OCI-LY3 (cell line): Measurements from ENCODE around the gene FHOD1.

ENCODE experiments used
- H2AFZ ChIP-seq: fragments of 200-600, 300-600 bp; shearing (Covaris generic); 2 replicates; pipeline ENCODE4 v1.6.0; 2014; ENCODE audit warnings: antibody characterized with exemption, low read depth, low read length
- H3K27ac ChIP-seq: fragments of 200-600, 300-600 bp; sonication (generic); 2 replicates; pipeline ENCODE4 v1.5.1; 2014; ENCODE audit warnings: mild to moderate bottlenecking, low read length, moderate library complexity, mixed read lengths
- H3K27me3 ChIP-seq: fragments of 200-600, 300-600 bp; sonication (generic); 2 replicates; pipeline ENCODE4 v1.6.1; 2014; ENCODE audit warnings: low read depth, low read length, mixed read lengths
- H3K36me3 ChIP-seq: fragments of 200-600, 300-600 bp; sonication (generic); replicated peaks from 2 replicates; pipeline ENCODE3; 2014; ENCODE audit warnings: low read depth, low read length, mixed read lengths
- H3K4me1 ChIP-seq: fragments of 300-600, 200-600 bp; sonication (generic); 2 replicates; pipeline ENCODE4 v1.6.1; 2014; ENCODE audit warnings: low read length, mixed read lengths
- H3K4me2 ChIP-seq: fragments of 200-600, 300-600 bp; sonication (generic); 2 replicates; pipeline ENCODE4 v1.6.1; 2014; ENCODE audit warnings: low read length, mixed read lengths
- H3K4me3 ChIP-seq: fragments of 300-600, 200-600 bp; sonication (generic); 2 replicates; pipeline ENCODE4 v1.5.1; 2014; ENCODE audit warnings: antibody characterized with exemption, mild to moderate bottlenecking, low read length, moderate library complexity
- H3K79me2 ChIP-seq: fragments of 300-600, 200-600 bp; shearing (Covaris generic); 2 replicates; pipeline ENCODE4 v1.6.1; 2014; ENCODE audit warnings: mild to moderate bottlenecking, low read length, mixed read lengths
- H3K9ac ChIP-seq: fragments of 300-600, 200-600 bp; shearing (Covaris generic); 2 replicates; pipeline ENCODE4 v1.6.0; 2014; ENCODE audit warnings: mild to moderate bottlenecking, low read length, moderate library complexity
- H3K9me3 ChIP-seq: fragments of 200-600, 300-600 bp; shearing (Covaris generic); 2 replicates; pipeline ENCODE4 v1.6.1; 2014; ENCODE audit warnings: low read length, mixed read lengths; ENCODE audit not compliant: insufficient read depth
- H4K20me1 ChIP-seq: fragments of 200-600, 300-600 bp; sonication (generic); 2 replicates; pipeline ENCODE4 v1.6.1; 2016; ENCODE audit warnings: low read length, mixed read lengths; ENCODE audit not compliant: insufficient read depth
- CTCF ChIP-seq: fragments of 200-600, 300-600 bp; sonication (generic); IDR thresholded peaks from 2 replicates; pipeline ENCODE4 v1.5.1; 2014; ENCODE audit warnings: antibody characterized with exemption, low read length, low read depth
- EZH2phosphoT487 ChIP-seq: fragments of 200-600 bp; shearing (Covaris generic); IDR thresholded peaks from 2 replicates; pipeline ENCODE4 v1.6.1; 2018; ENCODE audit warnings: antibody characterized with exemption, mixed run types, low read depth

The FHOD1 gene

GRCh38 chr16:67188323-67188722 is 59.0 kb downstream of the FHOD1 start:
- no peaks in the 10 kb centered on the region for H3K27me3 ChIP-seq
- H3K79me2 ChIP-seq: peaks cover 17% of the 10 kb centered on the region
- no peak for TF ChIP-seq CTCF
- TF ChIP-seq EZH2phosphoT487: no peak
- H3K4me1 ChIP-seq: peaks cover 21% of the 10 kb centered on the region
- no peak overlapping the region for H3K4me3 ChIP-seq
- no peak overlapping the region for H3K9ac ChIP-seq
- H3K36me3 ChIP-seq: peaks cover 2% of the 10 kb centered on the region
- no peak overlapping the region for H3K4me2 ChIP-seq
- H2AFZ ChIP-seq: no peak overlapping the region
- no peak overlapping the region for H3K27ac ChIP-seq
- H4K20me1 ChIP-seq: no peaks in the 10 kb centered on the region
- H3K9me3 ChIP-seq: no peaks in the 10 kb centered on the region

- Histone ChIP-seq H3K9ac (no peak overlapping the region), H3K4me2 (no peak overlapping the region), H3K4me3 (no peak overlapping the region), H3K27ac (no peak overlapping the region), H3K9me3 (no peaks in the 10 kb centered on the region), H3K36me3 (no peaks in the 10 kb centered on the region), H3K27me3 (no peaks in the 10 kb centered on the region), H3K79me2 (peaks cover 17% of the 10 kb centered on the region), H3K4me1 (peaks cover 21% of the 10 kb centered on the region), H2AFZ (no peak overlapping the region), H4K20me1 (no peaks in the 10 kb centered on the region)
- TF ChIP-seq CTCF: no peak
- TF ChIP-seq EZH2phosphoT487: no peak
These were observed 59.9 kb downstream of the FHOD1 start for GRCh38 chr16:67187175-67187890.

GRCh38 chr16:67186550-67186950 is 60.7 kb downstream of the FHOD1 start:
- peaks cover 23% of the 10 kb centered on the region for H3K4me1 ChIP-seq

More at GRCh38 chr16:67186550-67186950, 60.7 kb downstream of the FHOD1 start:
- H4K20me1 ChIP-seq: no peaks in the 10 kb centered on the region
- H3K9ac ChIP-seq: no peak overlapping the region
- H3K27me3 ChIP-seq: no peaks in the 10 kb centered on the region
- no peak overlapping the region for H3K27ac ChIP-seq
- no peak overlapping the region for H3K4me3 ChIP-seq
- no peak overlapping the region for H2AFZ ChIP-seq
- H3K9me3 ChIP-seq: no peaks in the 10 kb centered on the region
- H3K4me2 ChIP-seq: no peak overlapping the region
- no peak for TF ChIP-seq CTCF
- TF ChIP-seq EZH2phosphoT487: no peak
- H3K79me2 ChIP-seq: peaks cover 13% of the 10 kb centered on the region
- no peaks in the 10 kb centered on the region for H3K36me3 ChIP-seq
